HCT116 (cell line): ENCODE results near the gene CTNNA2. TPM values are rescaled to one million over a fixed set of nuclear protein-coding genes. Genes with fewer than 3 reads are reported as not detected.

Experiments
- ATAC-seq: fragments of 200-7000 bp; cut with Tn5 transposase; 2 replicates; pipeline ENCODE4 v1.9.1; 2020; ENCODE audit warnings: mild to moderate bottlenecking, moderate library complexity
- BruUV-seq: library from RNA; stranded (reverse); fragments of 400-500 nt; replicated peaks from 2 replicates; lab custom pipeline; 2021; lab: Mats Ljungman, UMichigan
- CTCF ChIA-PET: fragments of 300-600 bp; sonication (Branson Sonifier 250); formaldehyde crosslinking; loops from one replicate; lab custom pipeline; 2021; ENCODE audit warnings: antibody characterized with exemption; lab: Charles Lee
- POLR2A ChIA-PET: fragments of 300-600, 350-600 bp; sonication (Branson Sonifier 250); formaldehyde crosslinking; loops from one replicate; lab custom pipeline; 2021; ENCODE audit warnings: antibody characterized with exemption; lab: Charles Lee
- RAD21 ChIA-PET, 2 experiments: fragments of 300-600 bp; sonication (Branson Sonifier 250); formaldehyde crosslinking; loops; one replicate each; lab custom pipeline; 2023; ENCODE audit warnings: low total read pairs in 2 of 2; ENCODE audit not compliant: uncharacterized antibody in 2 of 2, unreplicated experiment in 2 of 2, low non-redundant PET in 1 of 2; lab: Charles Lee
- DNase-seq: peaks from one replicate; pipeline ENCODE4 v3.0.0-alpha.2; 2010; ENCODE audit warnings: low read depth, low spot score
- H2AFZ ChIP-seq: fragments of 200-600 bp; shearing (Covaris generic), sonication (generic); 2 replicates; pipeline ENCODE4 v1.6.1; 2017; ENCODE audit warnings: low read depth, mixed run types, mixed read lengths, antibody characterized with exemption, low read length; ENCODE audit not compliant: poor library complexity, severe bottlenecking
- H3K27ac ChIP-seq: 2 replicates; pipeline ENCODE4 v1.5.1; 2012; ENCODE audit warnings: low read depth, low read length
- H3K27me3 ChIP-seq: fragments of 200-600 bp; sonication (generic); 2 replicates; pipeline ENCODE4 v1.6.1; 2016; ENCODE audit warnings: mixed run types, low read length, mixed read lengths; ENCODE audit not compliant: insufficient read depth
- H3K36me3 ChIP-seq, 2 experiments: fragments of 200-500 bp in 1 of 2; fragments of 200-600 bp in 1 of 2; sonication (Bioruptor generic) in 1 of 2; sonication (generic) in 1 of 2; 2 replicates each; pipeline versions ENCODE4 v1.5.1 to v1.6.1; 2014 to 2016; ENCODE audit warnings: low read length in 2 of 2, inconsistent platforms in 1 of 2, mixed read lengths in 1 of 2, mixed run types in 1 of 2; ENCODE audit not compliant: insufficient read depth in 2 of 2, control insufficient read depth in 1 of 2
- H3K4me1 ChIP-seq, 2 experiments: fragments of 200-600 bp in 1 of 2; sonication (generic) in 1 of 2; 2 replicates each; pipeline versions ENCODE4 v1.5.1 to v1.6.1; 2012 to 2017; ENCODE audit warnings: low read length in 2 of 2, inconsistent platforms in 1 of 2, mild to moderate bottlenecking in 1 of 2, mixed read lengths in 1 of 2, mixed run types in 1 of 2, moderate library complexity in 1 of 2; ENCODE audit not compliant: insufficient read depth in 2 of 2, control insufficient read depth in 1 of 2
- H3K4me2 ChIP-seq: fragments of 200-600 bp; sonication (generic); 2 replicates; pipeline ENCODE4 v1.6.1; 2017; ENCODE audit warnings: mixed run types, low read length, mixed read lengths
- H3K4me3 ChIP-seq, 2 experiments: fragments of 200-600 bp in 1 of 2; sonication (generic) in 1 of 2; replicated peaks in 1 of 2; 2 replicates each; pipeline ENCODE4 v1.5.1; 2011 to 2016; ENCODE audit warnings: low read length in 2 of 2, control low read depth in 1 of 2, low read depth in 1 of 2, mild to moderate bottlenecking in 1 of 2, mixed read lengths in 1 of 2, mixed run types in 1 of 2
- H3K79me2 ChIP-seq: fragments of 200-600 bp; sonication (generic); 2 replicates; pipeline ENCODE4 v1.6.1; 2017; ENCODE audit warnings: mild to moderate bottlenecking, mixed run types, low read length, moderate library complexity, mixed read lengths; ENCODE audit not compliant: insufficient read depth
- H3K9ac ChIP-seq: fragments of 200-600 bp; sonication (generic); 2 replicates; pipeline ENCODE4 v1.6.1; 2016; ENCODE audit warnings: low read length, mixed read lengths
- H3K9me2 ChIP-seq: fragments of 200-600 bp; sonication (generic), shearing (Covaris generic); 2 replicates; pipeline ENCODE4 v1.6.1; 2017; ENCODE audit warnings: mixed run types, mild to moderate bottlenecking, moderate library complexity; ENCODE audit not compliant: insufficient read depth
- H3K9me3 ChIP-seq, 2 experiments: fragments of 200-500 bp in 1 of 2; fragments of 200-600 bp in 1 of 2; sonication (Bioruptor generic) in 1 of 2; sonication (generic) in 1 of 2; 2 replicates each; pipeline ENCODE4 v1.6.1; 2014 to 2017; ENCODE audit warnings: low read length in 2 of 2, mixed read lengths in 2 of 2, inconsistent platforms in 1 of 2, low read depth in 1 of 2, mild to moderate bottlenecking in 1 of 2, mixed run types in 1 of 2, moderate library complexity in 1 of 2; ENCODE audit not compliant: control insufficient read depth in 1 of 2, insufficient read depth in 1 of 2
- H4K20me1 ChIP-seq: fragments of 200-600 bp; sonication (generic), shearing (Covaris generic); 2 replicates; pipeline ENCODE4 v1.6.1; 2017; ENCODE audit warnings: mixed run types, mild to moderate bottlenecking, moderate library complexity; ENCODE audit not compliant: insufficient read depth
- CBX3 ChIP-seq: IDR thresholded peaks from 2 replicates; pipeline ENCODE4 v1.6.1; 2012; ENCODE audit warnings: low read depth
- EGR1 ChIP-seq: IDR thresholded peaks from 2 replicates; pipeline ENCODE4 v1.6.1; 2012; ENCODE audit warnings: low read depth
- EZH2 ChIP-seq: fragments of 200-600 bp; sonication (generic); IDR thresholded peaks from 2 replicates; pipeline ENCODE4 v1.6.1; 2017; ENCODE audit warnings: antibody characterized with exemption, mixed run types
- JUND ChIP-seq: IDR thresholded peaks from 2 replicates; pipeline ENCODE4 v1.6.1; 2012
- MAX ChIP-seq: IDR thresholded peaks from 2 replicates; pipeline ENCODE4 v1.6.1; 2012
- POLR2A ChIP-seq: IDR thresholded peaks from 2 replicates; pipeline ENCODE4 v1.7.0; 2011; ENCODE audit warnings: borderline replicate concordance; ENCODE audit not compliant: insufficient read depth, insufficient read length; ENCODE audit errors: extremely low read depth
- POLR2AphosphoS5 ChIP-seq: IDR thresholded peaks from 2 replicates; pipeline ENCODE4 v1.6.1; 2011; ENCODE audit warnings: mild to moderate bottlenecking, low read depth, low read length, moderate library complexity
- REST ChIP-seq: IDR thresholded peaks from 2 replicates; pipeline ENCODE4 v1.6.1; 2012; ENCODE audit warnings: low read depth
- SP1 ChIP-seq: IDR thresholded peaks from 2 replicates; pipeline ENCODE4 v1.6.1; 2012; ENCODE audit warnings: low read depth
- SRF ChIP-seq: IDR thresholded peaks from 2 replicates; pipeline ENCODE4 v1.6.1; 2012; ENCODE audit warnings: low read depth
- ZNF274 ChIP-seq: fragments of 200-500 bp; sonication (Bioruptor generic); IDR thresholded peaks from 2 replicates; pipeline ENCODE4 v1.6.1; 2014; ENCODE audit warnings: mild to moderate bottlenecking, low read depth, low read length, inconsistent platforms
- intact Hi-C: fragments of 100-400 bp; cut with micrococcal nuclease; formaldehyde crosslinking; loops from 2 replicates; pipeline ENCODE4 v1.10.0; 2022
- total RNA-seq: library from RNA; stranded (reverse); gene quantifications from one replicate; pipeline ENCODE4 v1.2.1, GENCODE V29; 2021; ENCODE audit not compliant: unreplicated experiment
- TF ChIP-seq, protein P1 (sequence below): IDR thresholded peaks from 2 replicates; pipeline ENCODE4 v1.6.1; 2012

Gene CTNNA2
- total RNA-seq, 1 experiment from 2014 or later = not detected

DNA sequence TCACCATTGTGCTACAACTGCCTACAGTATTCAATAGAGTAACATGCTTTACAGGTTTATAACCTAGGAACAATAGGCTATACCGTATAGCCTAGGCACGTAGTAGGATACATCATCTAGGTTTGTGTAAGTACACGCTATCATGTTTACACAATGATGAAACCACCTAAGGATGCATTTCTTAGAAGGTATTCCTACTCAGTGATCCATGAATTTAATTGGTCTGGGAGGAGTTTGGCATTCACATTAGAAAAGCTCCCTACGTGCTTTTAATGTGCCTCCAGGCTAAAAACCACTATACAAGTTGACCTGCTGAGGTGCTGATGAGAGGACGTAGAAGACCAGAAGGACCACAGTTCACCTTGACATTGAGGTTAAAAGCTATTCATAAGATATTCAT lies 946.2 kb downstream of the CTNNA2 start:
- TF ChIP-seq REST = no peak
- no peak for TF ChIP-seq SP1
- TF ChIP-seq ZNF274 = no peak
- no peak for TF ChIP-seq MAX
- no peak for TF ChIP-seq EGR1
- no peak for TF ChIP-seq EZH2
- no peak for TF ChIP-seq POLR2AphosphoS5
- TF ChIP-seq JUND = no peak
- TF ChIP-seq CBX3 = no peak
- no peak for TF ChIP-seq POLR2A
- TF ChIP-seq, protein P1, sequence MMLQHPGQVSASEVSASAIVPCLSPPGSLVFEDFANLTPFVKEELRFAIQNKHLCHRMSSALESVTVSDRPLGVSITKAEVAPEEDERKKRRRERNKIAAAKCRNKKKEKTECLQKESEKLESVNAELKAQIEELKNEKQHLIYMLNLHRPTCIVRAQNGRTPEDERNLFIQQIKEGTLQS = no peak
- TF ChIP-seq SRF = no peak
- Histone ChIP-seq H3K27ac (no peak overlapping the region), H3K27me3 (no peaks in the 10 kb centered on the region), H2AFZ (no peak overlapping the region), H3K79me2 (no peaks in the 10 kb centered on the region), H4K20me1 (no peaks in the 10 kb centered on the region), H3K4me3 (no peak overlapping the region), H3K4me2 (no peak overlapping the region), H3K9me3 (peaks cover 2 to 4% of the 10 kb centered on the region in 2 experiments; a peak in 2 of 4 replicates), H3K9me2 (no peaks in the 10 kb centered on the region), H3K36me3 (no peaks in the 10 kb centered on the region), H3K9ac (no peak overlapping the region), H3K4me1 (no peaks in the 10 kb centered on the region)
- ATAC-seq (no peak), DNase-seq (no peak)
- no TSS peak for BruUV-seq
- CTCF ChIA-PET = no interaction called here
- intact Hi-C loops = no loop called here
- RAD21 ChIA-PET = no interaction called here
- POLR2A ChIA-PET = no interaction called here
